Effector memory CD4-positive, alpha-beta T cell (primary cell): ENCODE measurements around the gene BRD1.

ENCODE experiments used
- DNase-seq, 3 donors: peaks; one replicate each; pipeline ENCODE4 v3.0.0-alpha.2; 2020
- H3K27ac ChIP-seq: 2 replicates; pipeline ENCODE4 v1.7.0; 2013; ENCODE audit warnings: mild to moderate bottlenecking, low read length, moderate library complexity; ENCODE audit not compliant: insufficient read depth, poor library complexity, severe bottlenecking
- H3K27me3 ChIP-seq: replicated peaks from 2 replicates; pipeline ENCODE4 v1.7.0; 2013; ENCODE audit warnings: mild to moderate bottlenecking, low read length; ENCODE audit not compliant: insufficient read depth, control insufficient read depth, poor library complexity, severe bottlenecking
- H3K36me3 ChIP-seq: 2 replicates; pipeline ENCODE4 v1.7.0; 2013; ENCODE audit warnings: mild to moderate bottlenecking, low read length, moderate library complexity; ENCODE audit not compliant: control insufficient read depth, insufficient read depth
- H3K4me1 ChIP-seq: 2 replicates; pipeline ENCODE4 v1.7.0; 2013; ENCODE audit warnings: low read length, mild to moderate bottlenecking; ENCODE audit not compliant: control insufficient read depth, insufficient read depth, poor library complexity, severe bottlenecking
- H3K4me3 ChIP-seq: 2 replicates; pipeline ENCODE4 v1.7.0; 2013; ENCODE audit warnings: low read length, low read depth, mild to moderate bottlenecking; ENCODE audit not compliant: insufficient read depth, poor library complexity, severe bottlenecking
- H3K9me3 ChIP-seq: 2 replicates; pipeline ENCODE4 v1.7.0; 2013; ENCODE audit warnings: mild to moderate bottlenecking, low read length, moderate library complexity; ENCODE audit not compliant: control insufficient read depth

The BRD1 gene

GRCh38 chr22:49776891-49777290, 50.8 kb downstream of the BRD1 start:
- no peak overlapping the region for H3K4me3 ChIP-seq
- no peaks in the 10 kb centered on the region for H3K4me1 ChIP-seq
- no peak overlapping the region for H3K27ac ChIP-seq
- DNase-seq, result no peak
- no peaks in the 10 kb centered on the region for H3K27me3 ChIP-seq
- no peaks in the 10 kb centered on the region for H3K9me3 ChIP-seq
- H3K36me3 ChIP-seq, result peaks cover 52% of the 10 kb centered on the region

- Histone ChIP-seq H3K27me3 (no peaks in the 10 kb centered on the region), H3K4me1 (no peaks in the 10 kb centered on the region), H3K27ac (no peak overlapping the region), H3K9me3 (no peaks in the 10 kb centered on the region), H3K36me3 (peaks cover 46% of the 10 kb centered on the region), H3K4me3 (no peak overlapping the region)
- DNase-seq, result no peak
These were observed 51.7 kb downstream of the BRD1 start for GRCh38 chr22:49775867-49776511.

- H3K4me3 ChIP-seq, result no peak overlapping the region
- DNase-seq, result no peak
- H3K36me3 ChIP-seq, result peaks cover 46% of the 10 kb centered on the region
- H3K27me3 ChIP-seq, result no peaks in the 10 kb centered on the region
- H3K4me1 ChIP-seq, result no peaks in the 10 kb centered on the region
- no peaks in the 10 kb centered on the region for H3K9me3 ChIP-seq
- no peak overlapping the region for H3K27ac ChIP-seq
These were observed 52.3 kb downstream of the BRD1 start for GRCh38 chr22:49775191-49775866.

GRCh38 chr22:49774499-49775151, 53.0 kb downstream of the BRD1 start:
- no peak overlapping the region for H3K27ac ChIP-seq
- DNase-seq, result no peak
- no peaks in the 10 kb centered on the region for H3K27me3 ChIP-seq
- H3K9me3 ChIP-seq, result no peaks in the 10 kb centered on the region
- peaks cover 46% of the 10 kb centered on the region for H3K36me3 ChIP-seq
- H3K4me1 ChIP-seq, result no peaks in the 10 kb centered on the region
- H3K4me3 ChIP-seq, result no peak overlapping the region

- Histone ChIP-seq H3K36me3 (peaks cover 46% of the 10 kb centered on the region), H3K27ac (no peak overlapping the region), H3K4me1 (no peaks in the 10 kb centered on the region), H3K4me3 (no peak overlapping the region), H3K9me3 (no peaks in the 10 kb centered on the region), H3K27me3 (no peaks in the 10 kb centered on the region)
- DNase-seq, result no peak
These were observed 53.6 kb downstream of the BRD1 start for GRCh38 chr22:49774046-49774445.

- Histone ChIP-seq H3K9me3 (no peaks in the 10 kb centered on the region), H3K4me1 (no peaks in the 10 kb centered on the region), H3K27ac (no peak overlapping the region), H3K4me3 (no peak overlapping the region), H3K36me3 (peaks cover 46% of the 10 kb centered on the region), H3K27me3 (no peaks in the 10 kb centered on the region)
- DNase-seq, result no peak
These were observed 54.1 kb downstream of the BRD1 start for GRCh38 chr22:49773531-49773930.

DNA sequence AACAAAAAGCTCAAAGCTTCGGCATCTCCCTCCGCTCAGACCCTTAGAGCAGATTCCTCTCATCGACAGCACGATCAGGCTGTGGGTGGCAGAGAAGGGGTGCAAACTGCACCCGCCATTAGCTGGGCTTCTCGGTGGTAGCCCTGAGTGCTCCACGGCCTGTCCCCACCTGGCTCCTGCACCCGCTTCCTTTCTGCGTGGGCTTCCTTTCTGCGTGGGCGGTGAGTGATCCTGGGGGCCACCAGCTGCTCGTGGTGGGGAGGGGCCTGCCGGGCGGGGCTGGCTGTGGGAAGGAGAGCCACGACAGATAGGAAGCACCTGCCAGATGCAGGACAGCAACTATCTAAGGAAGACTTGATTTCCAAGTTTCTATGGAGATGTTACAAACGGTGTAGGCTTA, 55.0 kb downstream of the BRD1 start:
- no peak for DNase-seq
- Histone ChIP-seq H3K27me3 (no peaks in the 10 kb centered on the region), H3K4me3 (no peak overlapping the region), H3K4me1 (no peaks in the 10 kb centered on the region), H3K27ac (no peak overlapping the region), H3K36me3 (peaks cover 43% of the 10 kb centered on the region), H3K9me3 (no peaks in the 10 kb centered on the region)

- H3K9me3 ChIP-seq, result no peaks in the 10 kb centered on the region
- no peak for DNase-seq
These were observed 56.2 kb downstream of the BRD1 start for GRCh38 chr22:49771266-49772065.

GRCh38 chr22:49770547-49771265, 57.0 kb downstream of the BRD1 start:
- H3K9me3 ChIP-seq, result no peaks in the 10 kb centered on the region
- DNase-seq, result no peak
- no peaks in the 10 kb centered on the region for H3K27me3 ChIP-seq
- H3K27ac ChIP-seq, result no peak overlapping the region
- H3K36me3 ChIP-seq, result peaks cover 23% of the 10 kb centered on the region
- H3K4me1 ChIP-seq, result no peaks in the 10 kb centered on the region
- no peak overlapping the region for H3K4me3 ChIP-seq

More at GRCh38 chr22:49771266-49772065, 56.2 kb downstream of the BRD1 start:
- Histone ChIP-seq H3K4me1 (no peaks in the 10 kb centered on the region), H3K27me3 (no peaks in the 10 kb centered on the region), H3K27ac (no peak overlapping the region), H3K4me3 (no peak overlapping the region), H3K36me3 (peaks cover 31% of the 10 kb centered on the region)
